NCI-H774 (cell line): ENCODE results near the gene MLLT10.

Experiments
- DNase-seq: peaks from one replicate; lab custom pipeline; 2025; lab: John Stamatoyannopoulos, UW

Gene MLLT10

GRCh38 chr10:21517134-21518031, 16.6 kb upstream of the MLLT10 start:
- DNase-seq, result peak; percentile 39

- DNase-seq, result peak; percentile 76
Measured at GRCh38 chr10:21518149-21518640, 15.8 kb upstream of the MLLT10 start.

GRCh38 chr10:21518641-21519396, 15.2 kb upstream of the MLLT10 start:
- DNase-seq, result peak; percentile 45

DNA sequence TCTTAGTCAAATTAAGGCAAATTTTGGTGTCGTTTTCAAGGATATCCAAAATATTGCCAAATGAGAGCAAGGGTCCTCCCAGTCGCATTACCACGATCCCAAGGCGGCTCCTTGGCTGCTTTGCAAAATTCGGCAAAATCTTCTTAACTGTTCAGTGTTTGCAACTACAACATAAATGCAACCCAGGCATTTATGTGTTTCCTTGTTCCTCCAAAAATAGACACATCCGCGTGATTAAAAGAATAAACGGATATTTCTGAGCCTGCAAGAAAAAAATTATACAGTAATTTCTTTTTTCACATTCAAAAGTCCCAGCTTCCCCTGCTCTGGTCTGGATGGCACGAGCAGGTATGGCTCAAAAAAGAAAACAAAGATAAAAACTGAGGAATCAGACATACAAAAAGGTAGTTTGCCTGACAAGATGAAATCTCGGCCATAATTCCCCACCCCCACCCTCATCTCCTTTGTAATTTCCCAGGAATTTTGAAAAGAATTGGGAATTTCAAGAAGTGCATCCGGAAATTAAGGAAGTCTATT, 14.6 kb upstream of the MLLT10 start:
- no peak for DNase-seq

- DNase-seq, result peak; percentile 24
Measured at GRCh38 chr10:21519941-21520436, 14.0 kb upstream of the MLLT10 start.

DNA sequence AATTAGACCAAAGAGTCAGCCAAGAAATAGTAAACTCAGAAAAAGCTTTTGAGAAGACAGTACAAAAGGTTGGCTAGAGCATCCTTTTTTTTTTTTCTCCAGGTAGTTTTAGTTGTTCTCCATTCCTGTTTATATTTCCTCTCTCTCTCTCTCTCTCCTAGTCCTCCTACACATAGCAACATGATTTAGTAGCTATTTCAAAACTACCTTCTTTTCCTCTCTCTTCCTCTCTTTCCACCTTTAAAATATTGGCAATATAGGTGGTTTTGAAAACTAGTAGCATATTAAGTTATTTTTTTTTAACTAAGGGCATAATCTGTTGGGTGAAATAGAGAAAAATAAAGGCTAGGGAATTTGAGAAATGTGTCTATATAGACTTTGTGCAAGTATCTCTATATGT, 13.5 kb upstream of the MLLT10 start:
- DNase-seq, result no peak

DNA sequence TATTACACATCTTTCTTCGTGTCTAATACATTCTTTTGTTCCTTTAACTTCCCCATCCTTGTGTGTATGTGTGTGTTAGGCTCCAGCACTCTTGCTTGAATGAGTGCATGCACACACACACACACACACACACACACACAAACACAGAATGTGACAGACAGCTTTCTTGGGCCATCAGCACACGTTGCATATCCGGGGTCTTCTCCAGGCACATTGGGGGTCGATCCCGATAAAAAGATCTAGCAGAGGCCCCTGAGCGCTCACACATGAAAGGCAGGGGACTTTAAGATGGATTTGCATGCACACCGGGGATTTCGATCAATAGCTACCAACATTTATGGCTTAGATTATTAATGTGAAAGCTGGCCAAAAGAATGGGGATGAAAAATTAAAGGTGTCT, 13.1 kb upstream of the MLLT10 start:
- no peak for DNase-seq

GRCh38 chr10:21521751-21522533, 12.1 kb upstream of the MLLT10 start:
- DNase-seq, result no peak

- no peak for DNase-seq
Measured at GRCh38 chr10:21522631-21523406, 11.2 kb upstream of the MLLT10 start.

GRCh38 chr10:21523557-21524008, 10.4 kb upstream of the MLLT10 start:
- peak; percentile 21 for DNase-seq

DNA sequence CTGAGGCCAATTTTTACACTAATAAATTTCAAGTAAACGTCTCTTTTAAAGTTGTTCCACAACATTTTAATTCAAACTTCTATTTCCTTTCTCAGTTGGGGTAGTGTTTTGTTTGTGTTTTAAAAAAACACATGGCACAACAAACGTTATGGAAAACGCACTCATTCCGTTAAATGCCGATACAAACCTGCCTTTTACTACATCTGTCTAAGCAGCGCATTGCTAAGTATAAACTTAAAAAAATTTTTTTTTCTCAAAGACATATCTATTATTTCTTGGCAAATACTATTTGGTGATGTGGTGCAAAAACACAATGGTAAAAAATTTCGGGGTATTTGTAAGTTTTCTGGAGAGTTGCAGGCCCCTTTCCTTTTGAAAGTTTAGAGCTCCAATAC, 9.9 kb upstream of the MLLT10 start:
- DNase-seq, result no peak

DNA sequence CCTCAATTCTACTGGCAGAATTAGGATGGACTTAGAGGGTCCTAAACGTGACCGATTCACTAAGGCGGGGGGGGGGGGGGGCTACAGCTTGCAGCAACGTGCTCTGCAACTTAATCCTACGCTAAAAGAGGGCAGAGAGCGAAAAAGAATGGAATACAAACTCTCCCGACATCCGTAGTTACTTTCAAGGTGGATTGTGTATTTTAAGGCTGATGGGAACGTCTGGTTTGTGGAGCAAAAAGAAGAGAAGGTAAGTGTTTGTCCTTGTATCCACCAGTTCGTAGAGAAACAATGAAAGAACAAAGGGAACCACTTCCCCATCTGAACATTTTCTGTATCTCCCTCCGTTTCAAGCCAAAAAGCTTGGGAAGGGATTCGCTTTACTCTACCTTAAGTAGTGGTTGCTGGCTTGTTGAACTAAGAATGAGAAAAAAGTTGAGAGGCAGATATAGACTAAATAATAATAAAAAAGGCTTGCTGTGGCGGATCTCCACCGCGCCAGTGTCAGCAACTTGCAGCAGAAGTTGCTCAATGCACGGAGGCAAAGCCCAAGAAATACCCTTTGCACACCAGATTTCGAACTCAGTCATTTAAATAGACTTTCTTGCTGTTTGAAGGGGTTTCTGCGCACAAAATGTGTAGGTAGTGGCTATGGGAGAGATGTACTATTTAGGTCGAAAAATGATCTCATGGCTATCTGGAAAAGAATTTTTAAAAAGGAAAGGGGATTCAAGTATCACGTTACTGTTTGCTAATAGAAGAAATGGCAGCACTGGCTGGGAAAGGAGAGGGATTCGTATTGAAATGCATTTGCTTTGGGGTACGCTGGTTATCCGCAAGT, 9.3 kb upstream of the MLLT10 start:
- DNase-seq, result no peak

DNA sequence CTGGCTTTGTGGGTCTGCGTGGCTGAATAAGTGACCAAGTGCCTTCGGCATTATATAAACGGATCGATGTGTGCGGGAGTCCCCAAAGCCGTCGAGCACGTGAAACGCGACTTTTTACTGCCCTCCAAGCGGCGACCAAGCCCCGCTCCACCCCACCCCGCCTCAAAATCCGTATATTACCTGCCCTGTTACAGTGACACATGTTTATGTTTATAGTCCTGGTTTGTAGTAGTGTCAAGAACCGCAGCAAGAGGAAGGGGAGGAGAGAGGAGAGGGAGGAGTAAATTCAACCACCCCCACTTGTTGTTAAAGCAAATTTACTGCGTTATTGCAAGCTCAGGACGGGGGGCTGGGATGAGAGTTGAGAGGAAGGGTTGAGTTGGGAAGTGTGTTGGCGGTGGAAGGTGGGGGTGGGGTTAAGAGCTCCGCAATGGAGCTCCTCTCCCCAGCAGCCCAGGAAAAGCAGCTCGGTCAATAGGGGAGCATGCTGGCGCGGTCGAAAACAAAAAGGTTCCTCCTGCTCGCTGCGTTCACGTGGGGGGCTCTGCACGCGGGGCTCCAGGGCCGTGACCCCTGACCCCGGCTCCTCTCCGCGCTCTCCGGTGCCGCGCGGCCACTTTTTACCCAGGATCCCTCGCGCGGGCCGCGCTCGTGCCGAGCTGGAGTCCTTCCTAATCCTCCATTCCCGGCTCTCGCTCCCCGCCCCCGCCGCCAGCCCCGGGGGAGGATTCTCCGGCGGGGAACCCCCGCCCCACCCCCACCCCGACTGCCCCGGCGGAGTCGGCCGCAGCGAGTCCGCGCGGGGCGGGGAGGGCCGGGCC, 8.5 kb upstream of the MLLT10 start, which contains the start of gene SKIDA1:
Gene SKIDA1 (minus strand): TSS at position 316 of the 821 bp plus-strand sequence. CDS start 7,860 bp downstream, outside the sequence.
- peak; percentile 84 for DNase-seq

DNA sequence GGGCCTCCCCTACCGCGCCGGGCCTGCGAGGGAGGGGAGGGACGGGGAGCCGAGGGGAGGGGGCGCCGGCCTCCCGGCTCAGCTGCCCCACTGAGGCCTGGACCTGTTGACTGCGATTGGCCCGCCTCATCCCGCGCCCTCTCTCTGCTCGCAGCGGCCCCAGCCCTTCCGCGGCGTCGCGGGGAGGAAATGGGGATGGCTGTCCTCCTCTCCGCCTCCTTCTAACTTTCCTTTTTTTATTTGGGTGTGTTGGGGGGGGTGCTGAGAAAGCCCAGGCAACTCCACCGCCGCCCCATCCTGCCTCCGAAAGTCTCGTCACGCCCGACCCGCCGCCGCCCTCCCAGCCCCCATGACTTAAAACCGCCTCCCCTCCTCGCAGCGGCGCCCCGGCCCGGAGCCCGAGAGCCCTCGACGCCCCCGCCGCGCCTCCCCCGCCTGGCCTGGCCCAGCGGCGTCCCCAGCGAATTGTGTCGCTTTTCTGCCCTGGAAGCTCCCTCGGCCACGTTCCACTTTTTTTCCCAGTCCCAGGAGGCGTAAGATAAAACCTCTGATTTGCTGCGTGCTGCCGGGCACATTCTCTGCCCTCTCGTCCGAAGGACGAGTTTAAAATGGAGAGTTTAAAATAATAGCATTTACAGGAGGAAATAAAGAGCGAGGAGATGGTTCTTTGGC, 7.7 kb upstream of the MLLT10 start:
- peak; percentile 49 for DNase-seq

DNA sequence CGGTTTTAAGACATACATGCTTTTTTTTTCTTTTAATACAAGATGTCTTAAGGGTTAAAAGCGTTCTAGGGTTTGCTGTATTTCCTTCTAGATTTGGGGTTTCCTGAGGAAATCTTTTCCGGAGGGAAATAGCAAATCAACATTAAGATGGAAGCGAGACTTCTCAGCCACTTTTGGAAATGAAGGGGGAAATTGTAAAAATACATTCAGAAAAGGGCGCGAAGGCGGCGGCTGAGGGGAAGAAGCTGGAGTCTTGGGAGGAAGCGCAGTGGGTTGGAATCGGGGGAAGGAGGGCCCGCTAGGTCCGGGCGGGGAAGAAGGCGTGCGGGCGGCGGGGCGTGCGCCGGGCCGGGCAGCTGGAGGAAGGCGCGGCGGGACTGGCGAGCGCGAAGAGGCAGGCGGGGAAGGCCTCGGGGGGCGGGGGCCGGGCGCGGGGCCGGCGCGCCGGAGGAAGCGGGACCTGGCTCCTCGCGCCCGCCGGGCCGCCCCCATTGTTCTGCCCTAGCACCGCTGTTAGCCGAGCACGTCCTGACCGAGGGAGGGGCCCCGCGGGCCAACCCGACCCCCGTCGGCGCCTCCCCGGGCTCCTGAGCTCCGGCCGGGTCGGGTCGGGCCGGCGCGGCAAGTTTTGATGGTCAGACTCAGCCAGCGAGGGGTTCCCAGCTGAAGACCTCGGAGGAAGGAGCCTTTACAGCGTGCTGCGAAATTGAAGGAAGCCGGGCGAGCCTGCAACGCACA, 7.0 kb upstream of the MLLT10 start:
- peak; percentile 56 for DNase-seq

DNA sequence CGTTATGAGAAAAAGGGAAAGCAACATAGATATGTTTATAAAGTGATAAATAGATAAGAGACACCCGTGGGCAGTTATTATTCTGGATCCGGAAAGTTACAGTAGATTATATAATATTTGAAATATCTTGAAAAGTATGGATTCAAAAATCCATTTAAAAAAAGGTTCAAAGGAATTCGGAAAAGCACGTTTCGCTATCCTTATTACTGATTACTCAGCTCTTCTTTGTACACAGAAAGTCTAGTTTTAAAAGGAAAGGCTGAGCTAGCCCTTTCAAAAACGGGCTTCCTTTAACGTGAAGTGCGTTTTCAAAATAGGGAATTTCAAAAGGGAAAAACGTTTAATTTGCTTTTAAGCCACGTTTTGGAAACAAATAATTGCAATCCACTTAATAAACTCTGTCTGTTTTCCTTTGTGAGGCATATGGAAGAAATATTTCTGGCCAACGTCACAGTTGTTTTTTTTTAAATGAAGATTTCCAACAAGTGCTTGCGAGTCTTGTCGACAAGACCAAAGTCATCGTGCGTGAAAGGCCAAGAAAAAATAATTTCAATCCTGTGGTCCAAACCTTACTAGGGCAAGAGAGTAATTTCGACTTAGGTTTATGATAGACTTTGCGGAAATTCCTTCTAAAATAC, 6.3 kb upstream of the MLLT10 start:
- DNase-seq, result no peak
